Stromal cell of bone marrow (primary cell): Measurements from ENCODE around the gene CREBBP.

Experiments used
- DNase-seq: peaks from one replicate; pipeline ENCODE4 v3.0.0-alpha.2; 2012; ENCODE audit warnings: low read depth

The CREBBP gene

GRCh38 chr16:3735541-3735940, 145.0 kb downstream of the CREBBP start:
- DNase-seq = no peak

- no peak for DNase-seq
Measured at GRCh38 chr16:3734758-3735221, 145.7 kb downstream of the CREBBP start.

GRCh38 chr16:3734084-3734757, 146.3 kb downstream of the CREBBP start:
- DNase-seq = no peak

- no peak for DNase-seq
Measured at GRCh38 chr16:3732171-3732570, 148.3 kb downstream of the CREBBP start.

GRCh38 chr16:3731126-3731935, 149.2 kb downstream of the CREBBP start:
- no peak for DNase-seq

GRCh38 chr16:3730161-3731125, 150.1 kb downstream of the CREBBP start:
- no peak for DNase-seq

- no peak for DNase-seq
Measured at GRCh38 chr16:3729161-3730112, 151.1 kb downstream of the CREBBP start.

GRCh38 chr16:3728424-3729160, 151.9 kb downstream of the CREBBP start:
- DNase-seq = no peak

GRCh38 chr16:3727806-3728381, 152.6 kb downstream of the CREBBP start:
- no peak for DNase-seq

GRCh38 chr16:3726021-3726687, 154.4 kb downstream of the CREBBP start:
- no peak for DNase-seq

- DNase-seq = no peak
Measured at GRCh38 chr16:3725276-3725675, 155.2 kb downstream of the CREBBP start.

GRCh38 chr16:3722508-3722907, 158.0 kb downstream of the CREBBP start:
- no peak for DNase-seq

GRCh38 chr16:3720418-3720817, 160.1 kb downstream of the CREBBP start:
- no peak for DNase-seq

GRCh38 chr16:3718628-3719027, 161.9 kb downstream of the CREBBP start:
- DNase-seq = no peak

- no peak for DNase-seq
Measured at GRCh38 chr16:3718019-3718391, 162.5 kb downstream of the CREBBP start.

- peak; percentile 62 for DNase-seq
Measured at GRCh38 chr16:3717235-3718018, 163.1 kb downstream of the CREBBP start, which contains the start of gene TRAP1. TSS of gene TRAP1 (minus strand) at chr16:3717524. CDS start at chr16:3717508, 16 bp downstream.

- DNase-seq = no peak
Measured at GRCh38 chr16:3716831-3717234, 163.7 kb downstream of the CREBBP start.

- no peak for DNase-seq
Measured at GRCh38 chr16:3715430-3715829, 165.1 kb downstream of the CREBBP start.
